H9 (cell line): ENCODE data around the gene IGFL4. TPM values are rescaled to one million over a fixed set of nuclear protein-coding genes. Genes with fewer than 3 reads are reported as not detected.

Experiments used
- DNase-seq: peaks from one replicate; pipeline ENCODE4 v3.0.0-alpha.2; 2017
- H2AFZ ChIP-seq: one replicate; pipeline ENCODE4 v1.6.1; 2013; ENCODE audit warnings: mild to moderate bottlenecking, low read length, control low read depth, moderate library complexity
- H2AK5ac ChIP-seq: 2 replicates; pipeline ENCODE4 v1.6.1; 2013; ENCODE audit warnings: low read length, control low read depth, mixed read lengths; ENCODE audit not compliant: insufficient read length
- H2BK120ac ChIP-seq: one replicate; pipeline ENCODE4 v1.6.1; 2013; ENCODE audit warnings: low read depth, mild to moderate bottlenecking, low read length, control low read depth, inconsistent platforms; ENCODE audit not compliant: poor library complexity, severe bottlenecking
- H2BK12ac ChIP-seq: 2 replicates; pipeline ENCODE4 v1.6.1; 2013; ENCODE audit warnings: low read length, control low read depth, mixed read lengths, low read depth; ENCODE audit not compliant: insufficient read length
- H2BK15ac ChIP-seq: 2 replicates; pipeline ENCODE4 v1.6.1; 2013; ENCODE audit warnings: low read depth, low read length, control low read depth
- H2BK20ac ChIP-seq: one replicate; pipeline ENCODE4 v1.6.1; 2013; ENCODE audit warnings: low read depth, mild to moderate bottlenecking, low read length, control low read depth, inconsistent platforms; ENCODE audit not compliant: poor library complexity, severe bottlenecking
- H2BK5ac ChIP-seq: 2 replicates; pipeline ENCODE4 v1.6.1; 2013; ENCODE audit warnings: low read length, control low read depth, mixed read lengths; ENCODE audit not compliant: insufficient read length
- H3K14ac ChIP-seq: 2 replicates; pipeline ENCODE4 v1.6.1; 2013; ENCODE audit warnings: low read length, control low read depth; ENCODE audit not compliant: insufficient read depth
- H3K18ac ChIP-seq: 2 replicates; pipeline ENCODE4 v1.6.1; 2013; ENCODE audit warnings: low read depth, mild to moderate bottlenecking, mixed read lengths, low read length, control low read depth; ENCODE audit not compliant: insufficient read length
- H3K23ac ChIP-seq: 2 replicates; pipeline ENCODE4 v1.6.1; 2013; ENCODE audit warnings: low read length, control low read depth, mixed read lengths, low read depth; ENCODE audit not compliant: insufficient read length
- H3K23me2 ChIP-seq: 2 replicates; pipeline ENCODE4 v1.6.1; 2013; ENCODE audit warnings: low read depth, mild to moderate bottlenecking, mixed read lengths, low read length, control low read depth; ENCODE audit not compliant: insufficient read length, poor library complexity, severe bottlenecking
- H3K27ac ChIP-seq: 2 replicates; pipeline ENCODE4 v1.5.1; 2013; ENCODE audit warnings: low read length, control low read depth, mixed read lengths, low read depth; ENCODE audit not compliant: insufficient read length
- H3K27me3 ChIP-seq: 2 replicates; pipeline ENCODE4 v1.6.1; 2013; ENCODE audit warnings: low read length, control low read depth, inconsistent platforms; ENCODE audit not compliant: insufficient read depth
- H3K4ac ChIP-seq: 2 replicates; pipeline ENCODE4 v1.6.1; 2013; ENCODE audit warnings: low read depth, mild to moderate bottlenecking, control low read depth, inconsistent platforms, low read length, moderate library complexity
- H3K4me1 ChIP-seq: 2 replicates; pipeline ENCODE4 v1.6.1; 2013; ENCODE audit warnings: low read length, control low read depth, inconsistent platforms; ENCODE audit not compliant: insufficient read depth
- H3K4me2 ChIP-seq: 2 replicates; pipeline ENCODE4 v1.6.1; 2013; ENCODE audit warnings: low read length, control low read depth, mixed read lengths; ENCODE audit not compliant: insufficient read length, insufficient read depth
- H3K56ac ChIP-seq: 2 replicates; pipeline ENCODE4 v1.6.1; 2013; ENCODE audit warnings: low read depth, mild to moderate bottlenecking, mixed read lengths, low read length, control low read depth; ENCODE audit not compliant: insufficient read length
- H3K79me1 ChIP-seq: 2 replicates; pipeline ENCODE4 v1.6.1; 2013; ENCODE audit warnings: low read depth, mild to moderate bottlenecking, moderate library complexity, low read length, control low read depth, inconsistent platforms; ENCODE audit not compliant: insufficient read depth, poor library complexity, severe bottlenecking
- H3K79me2 ChIP-seq: 2 replicates; pipeline ENCODE4 v1.6.1; 2013; ENCODE audit warnings: low read length, control low read depth, inconsistent platforms; ENCODE audit not compliant: insufficient read depth
- H3K9ac ChIP-seq: 2 replicates; pipeline ENCODE4 v1.6.1; 2013; ENCODE audit warnings: low read length, control low read depth, mixed read lengths; ENCODE audit not compliant: insufficient read length; ENCODE audit errors: extremely low read depth
- H3K9me3 ChIP-seq: one replicate; pipeline ENCODE4 v1.6.1; 2013; ENCODE audit warnings: low read depth, low read length, inconsistent platforms; ENCODE audit not compliant: control insufficient read depth
- H3T11ph ChIP-seq: one replicate; pipeline ENCODE4 v1.6.1; 2013; ENCODE audit warnings: mild to moderate bottlenecking, low read length, control low read depth, inconsistent platforms
- H4K20me1 ChIP-seq: one replicate; pipeline ENCODE4 v1.6.1; 2013; ENCODE audit not compliant: control insufficient read depth, insufficient read length, insufficient read depth
- H4K5ac ChIP-seq: 2 replicates; pipeline ENCODE4 v1.6.1; 2013; ENCODE audit warnings: low read depth, mild to moderate bottlenecking, mixed read lengths, low read length, control low read depth; ENCODE audit not compliant: insufficient read length
- H4K8ac ChIP-seq: replicated peaks from 2 replicates; pipeline ENCODE4 v1.6.1; 2013; ENCODE audit warnings: low read length, control low read depth, mixed read lengths, low read depth; ENCODE audit not compliant: insufficient read length
- H4K91ac ChIP-seq: 2 replicates; pipeline ENCODE4 v1.6.1; 2013; ENCODE audit warnings: low read depth, mild to moderate bottlenecking, moderate library complexity, mixed read lengths, low read length, control low read depth; ENCODE audit not compliant: insufficient read length
- H3K27ac Mint-ChIP-seq, 3 experiments: 2 replicates in 2 of 3; 3 replicates in 1 of 3; pipeline ENCODE4 v1.8.0; 2020 to 2021; ENCODE audit warnings: mixed read lengths in 3 of 3, mild to moderate bottlenecking in 1 of 3, moderate library complexity in 1 of 3
- H3K27me3 Mint-ChIP-seq: 2 replicates; pipeline ENCODE4 v1.8.0; 2021; ENCODE audit warnings: low read depth, mild to moderate bottlenecking, moderate library complexity, mixed read lengths
- H3K36me3 Mint-ChIP-seq, 3 experiments: 2 replicates in 2 of 3; 3 replicates in 1 of 3; pipeline ENCODE4 v1.8.0; 2020 to 2021; ENCODE audit warnings: low read depth in 3 of 3, mixed read lengths in 3 of 3; ENCODE audit not compliant: insufficient read depth in 1 of 3
- H3K4me1 Mint-ChIP-seq, 2 experiments: 2 replicates each; pipeline ENCODE4 v1.8.0; 2020; ENCODE audit warnings: mixed read lengths in 2 of 2
- H3K4me3 Mint-ChIP-seq, 2 experiments: 2 replicates in 1 of 2; 3 replicates in 1 of 2; pipeline ENCODE4 v1.8.0; 2020 to 2021; ENCODE audit warnings: mild to moderate bottlenecking in 2 of 2, mixed read lengths in 2 of 2, moderate library complexity in 1 of 2
- H3K9me3 Mint-ChIP-seq, 2 experiments: 2 replicates in 1 of 2; 3 replicates in 1 of 2; pipeline ENCODE4 v1.8.0; 2020; ENCODE audit warnings: mild to moderate bottlenecking in 2 of 2, mixed read lengths in 2 of 2, moderate library complexity in 1 of 2
- CTCF ChIP-seq: fragments of 200-600 bp; sonication (generic); conservative IDR thresholded peaks from 3 replicates; pipeline ENCODE4 v1.8.0; 2021; ENCODE audit warnings: antibody characterized with exemption, mild to moderate bottlenecking
- WGBS: extraction: QIAGEN DNeasy Blood & Tissue Kit; methylation state at CpG from one replicate; pipeline ENCODE4 v1.1.7; 2013; ENCODE audit warnings: missing lambda C conversion rate, low lambda C conversion rate, mixed read lengths; ENCODE audit not compliant: insufficient read length; ENCODE audit errors: extremely low coverage; 5-methylcytosine and 5-hydroxymethylcytosine counted together
- total RNA-seq: library from RNA; stranded (reverse); gene quantifications from 2 replicates; pipeline ENCODE4 v1.2.1, GENCODE V29; 2021

IGFL4 gene
- total RNA-seq, 1 experiment from 2014 or later: 0.33 TPM

- Histone ChIP-seq H4K8ac (no peak overlapping the region), H2BK5ac (no peak overlapping the region), H3K23ac (no peak overlapping the region), H3K4me2 (no peak overlapping the region), H3K23me2 (no peaks in the 10 kb centered on the region), H3K79me2 (no peaks in the 10 kb centered on the region), H4K20me1 (no peaks in the 10 kb centered on the region), H2BK15ac (no peak overlapping the region), H3K27ac (no peak overlapping the region), H3T11ph (no peak overlapping the region), H3K4me1 (no peaks in the 10 kb centered on the region), H2AFZ (no peak overlapping the region), H3K9ac (no peak overlapping the region), H2AK5ac (no peak overlapping the region), H3K79me1 (no peaks in the 10 kb centered on the region), H2BK20ac (no peak overlapping the region), H4K5ac (no peak overlapping the region), H4K91ac (no peak overlapping the region), H2BK120ac (no peak overlapping the region), H3K9me3 (no peaks in the 10 kb centered on the region), H2BK12ac (no peak overlapping the region), H3K14ac (no peak overlapping the region), H3K4ac (no peak overlapping the region), H3K27me3 (no peaks in the 10 kb centered on the region; the same call in 1 of the 2 replicates), H3K18ac (no peak overlapping the region), H3K56ac (no peak overlapping the region)
- TF ChIP-seq CTCF: no peak
- Mint-ChIP-seq H3K36me3 (no peaks in the 10 kb centered on the region), H3K4me1 (no peaks in the 10 kb centered on the region), H3K27ac (no peak overlapping the region), H3K4me3 (no peak overlapping the region), H3K27me3 (peaks cover 63% of the 10 kb centered on the region), H3K9me3 (no peaks in the 10 kb centered on the region; a peak in 1 of 5 replicates)
- no CpG with 5 or more reads among the region's 6 CpGs for whole genome bisulfite sequencing
- DNase-seq: no peak
These were observed 29.1 kb upstream of the IGFL4 start for GRCh38 chr19:46069806-46070341.
